K562 (cell line): ENCODE results near the gene NAP1L4. TPM values are rescaled to one million over a fixed set of nuclear protein-coding genes. Genes with fewer than 3 reads are reported as not detected.

ENCODE experiments used
- ATAC-seq: fragments of 200-7000 bp; cut with Tn5 transposase; 3 replicates; pipeline ENCODE4 v1.9.1; 2020; ENCODE audit warnings: moderate library complexity
- BruUV-seq: library from RNA; stranded (reverse); fragments of 400-500 nt; replicated peaks from 2 replicates; lab custom pipeline; 2021; lab: Mats Ljungman, UMichigan
- CTCF ChIA-PET: fragments of 300-600 bp; formaldehyde crosslinking; extraction: SDS; loops from one replicate; lab custom pipeline; 2021; ENCODE audit warnings: low intra/inter-chr PET ratio; lab: Yijun Ruan, JAX
- POLR2A ChIA-PET: fragments of 300-600, 350-650 bp; sonication (Branson Sonifier 250); formaldehyde crosslinking; extraction: SDS; loops from one replicate; lab custom pipeline; 2021; ENCODE audit warnings: antibody characterized with exemption, inconsistent platforms; lab: Yijun Ruan, JAX
- DNase-seq, 4 experiments: peaks; one replicate each; pipeline versions ENCODE4 v3.0.0 to v3.0.0-alpha.2; 2011 to 2018; ENCODE audit warnings: low spot score in 3 of 4, mixed read lengths in 3 of 4; ENCODE audit errors: extremely low read depth in 1 of 4
- FAIRE-seq: peaks from 2 replicates; lab custom pipeline; 2011; peaks lifted over from hg19 to GRCh38; lab: Jason Lieb, UNC
- H2AFZ ChIP-seq: 2 replicates; pipeline ENCODE4 v1.6.0; 2011; ENCODE audit warnings: low read depth, low read length, control low read depth, inconsistent platforms
- H3K27ac ChIP-seq: fragments of 200-600 bp; 3 replicates; pipeline ENCODE4 v1.8.0; 2011; ENCODE audit warnings: low read depth, mild to moderate bottlenecking, control low read depth, inconsistent platforms, low read length, moderate library complexity, mixed read lengths; ENCODE audit errors: extremely low read depth
- H3K27me3 ChIP-seq, 2 experiments: fragments of 300-600 bp in 1 of 2; 2 replicates in 1 of 2; 3 replicates in 1 of 2; pipeline versions ENCODE4 v1.6.0 to v1.8.0; 2011; ENCODE audit warnings: inconsistent platforms in 2 of 2, low read length in 2 of 2, mild to moderate bottlenecking in 1 of 2, mixed read lengths in 1 of 2, moderate library complexity in 1 of 2; ENCODE audit not compliant: control insufficient read depth in 2 of 2, insufficient read depth in 2 of 2
- H3K36me3 ChIP-seq: fragments of 300-600 bp; 3 replicates; pipeline ENCODE4 v1.8.0; 2011; ENCODE audit warnings: mild to moderate bottlenecking, low read length, inconsistent platforms; ENCODE audit not compliant: control insufficient read depth, insufficient read depth
- H3K4me1 ChIP-seq, 2 experiments: fragments of 200-600 bp in 1 of 2; replicated peaks in 1 of 2; 2 replicates in 1 of 2; 3 replicates in 1 of 2; pipeline versions ENCODE4 v1.5.1 to v1.8.0; 2011; ENCODE audit warnings: inconsistent platforms in 2 of 2, low read length in 2 of 2, mild to moderate bottlenecking in 1 of 2, mixed read lengths in 1 of 2, moderate library complexity in 1 of 2; ENCODE audit not compliant: control insufficient read depth in 2 of 2, insufficient read depth in 2 of 2
- H3K4me2 ChIP-seq: 2 replicates; pipeline ENCODE4 v1.6.1; 2011; ENCODE audit warnings: low read length, control low read depth, inconsistent platforms, mixed read lengths; ENCODE audit not compliant: insufficient read depth
- H3K4me3 ChIP-seq: fragments of 200-600 bp; sonication (generic), shearing (Covaris generic); 2 replicates; pipeline ENCODE4 v1.5.1; 2016; ENCODE audit warnings: control low read depth, inconsistent platforms
- H3K79me2 ChIP-seq: fragments of 200-600 bp; 3 replicates; pipeline ENCODE4 v1.8.0; 2011; ENCODE audit warnings: low read length, inconsistent platforms; ENCODE audit not compliant: control insufficient read depth, insufficient read depth
- H3K9ac ChIP-seq, 2 experiments: 2 replicates each; pipeline versions ENCODE4 v1.6.0 to v1.6.1; 2011; ENCODE audit warnings: low read depth in 2 of 2, low read length in 2 of 2, control low read depth in 1 of 2, inconsistent platforms in 1 of 2, mild to moderate bottlenecking in 1 of 2, mixed read lengths in 1 of 2; ENCODE audit not compliant: insufficient read depth in 1 of 2
- H3K9me1 ChIP-seq: one replicate; pipeline ENCODE4 v1.6.0; 2011; ENCODE audit warnings: inconsistent platforms, mild to moderate bottlenecking, low read length, moderate library complexity; ENCODE audit not compliant: control insufficient read depth, insufficient read depth
- H3K9me3 ChIP-seq: replicated peaks from 2 replicates; pipeline ENCODE4 v1.5.1; 2011; ENCODE audit warnings: low read depth, low read length, inconsistent platforms; ENCODE audit not compliant: control insufficient read depth, insufficient read depth
- H4K20me1 ChIP-seq: replicated peaks from 2 replicates; pipeline ENCODE4 v1.6.1; 2011; ENCODE audit warnings: low read length, inconsistent platforms, mixed read lengths; ENCODE audit not compliant: control insufficient read depth, insufficient read depth
- CCAR2 ChIP-seq: fragments of 200-400 bp; formaldehyde crosslinking; IDR thresholded peaks from 2 replicates; pipeline ENCODE4 v1.6.1; 2017; ENCODE audit warnings: mild to moderate bottlenecking, low read depth, low read length
- CREB3 ChIP-seq: fragments of 450-650 bp; conservative IDR thresholded peaks from 2 replicates; pipeline ENCODE4 v1.6.1; 2016; ENCODE audit warnings: missing genetic modification characterization, low read depth, mild to moderate bottlenecking, missing compliant biosample characterization, moderate library complexity
- FOXA1 ChIP-seq: fragments of 450-650 bp; IDR thresholded peaks from 2 replicates; pipeline ENCODE4 v1.6.1; 2016; ENCODE audit warnings: mild to moderate bottlenecking, borderline replicate concordance
- KHSRP ChIP-seq: fragments of 450-650 bp; IDR thresholded peaks from 2 replicates; pipeline ENCODE4 v1.6.1; 2017
- MAZ ChIP-seq, 2 experiments: fragments of 450-650 bp in 1 of 2; sonication (generic) in 1 of 2; formaldehyde crosslinking; IDR thresholded peaks in 1 of 2; conservative IDR thresholded peaks in 1 of 2; 2 replicates each; pipeline versions ENCODE4 v1.4.0 to v1.5.0; 2020; ENCODE audit warnings: mild to moderate bottlenecking in 1 of 2, missing genetic modification reagents in 1 of 2
- MEF2D ChIP-seq: conservative IDR thresholded peaks from 2 replicates; pipeline ENCODE4 v1.6.1; 2016; ENCODE audit warnings: low read depth, missing genetic modification characterization, missing compliant biosample characterization
- POLR2G ChIP-seq: fragments of 200-400 bp; formaldehyde crosslinking; IDR thresholded peaks from 2 replicates; pipeline ENCODE4 v1.6.1; 2017; ENCODE audit warnings: low read depth, mild to moderate bottlenecking, antibody characterized with exemption, low read length, moderate library complexity
- WGBS: fragments of 100-300 bp; shearing (Covaris generic); methylation state at CpG from one replicate; pipeline ENCODE4 v1.1.6; 2016; ENCODE audit warnings: low coverage, mixed read lengths; ENCODE audit not compliant: insufficient coverage; ENCODE audit errors: missing lambda C conversion rate; 5-methylcytosine and 5-hydroxymethylcytosine counted together
- in situ Hi-C: fragments of 300-500 bp; cut with MboI; formaldehyde crosslinking; loops from 4 replicates; pipeline ENCODE4 v1.15.0; 2018; ENCODE audit warnings: inconsistent platforms, mixed read lengths
- intact Hi-C: fragments of 100-400 bp; cut with micrococcal nuclease; formaldehyde crosslinking; loops from 2 replicates; pipeline ENCODE4 v1.14.2; 2022
- polyA plus RNA-seq, 8 experiments: library from polyadenylated mRNA; depleted of rRNA in 4 of 8; stranded (reverse) in 5 of 8; unstranded in 3 of 8; fragments of >200 nt; fragmentation: Nextera tagmentation in 2 of 8; fragmentation: Illumina TruSeq in 1 of 8; extraction: Ambion mirVana in 2 of 8; extraction: Trizol in 1 of 8; gene quantifications; 2 replicates each; pipeline versions ENCODE4 v1.2.1 to v1.2.3, GENCODE V29; 2011 to 2014; ENCODE audit warnings: inconsistent platforms in 1 of 8, missing spikeins in 1 of 8
- total RNA-seq, 7 experiments: library from RNA; depleted of rRNA in 6 of 7; stranded (reverse); fragments of >200 nt in 6 of 7; fragmentation: Illumina TruSeq in 2 of 7; extraction: Trizol in 2 of 7; gene quantifications; 2 replicates each; pipeline versions ENCODE4 v1.2.1 to v1.2.3, GENCODE V29; 2011 to 2021; ENCODE audit warnings: low replicate concordance in 1 of 7

NAP1L4 gene
- total and polyA plus RNA-seq, 9 of the 15 experiments (the other 6 are each of a cell fraction or from before 2014, with no cell fraction given) = 34.1 to 237 (median 179) TPM

GRCh38 chr11:3003396-3004231, 11.5 kb upstream of the NAP1L4 start:
- Histone ChIP-seq H4K20me1 (no peaks in the 10 kb centered on the region), H3K4me2 (no peak overlapping the region), H3K27ac (no peak overlapping the region), H3K27me3 (no peaks in the 10 kb centered on the region), H2AFZ (no peak overlapping the region), H3K9me1 (peaks cover 2% of the 10 kb centered on the region), H3K4me3 (no peak overlapping the region), H3K4me1 (peaks cover 0 to 8% of the 10 kb centered on the region in 2 experiments; a peak in 1 of 5 replicates), H3K79me2 (no peaks in the 10 kb centered on the region), H3K9ac (peak overlapping the region in 1 of 2 experiments; percentile 73; a peak in 2 of 4 replicates), H3K9me3 (no peaks in the 10 kb centered on the region), H3K36me3 (peaks cover 70% of the 10 kb centered on the region; the same call in 2 of the 3 replicates)
- no TSS peak for BruUV-seq
- DNase-seq = no peak
- intact Hi-C loops (no loop called here), in situ Hi-C loops (no loop called here)
- TF ChIP-seq CCAR2 (no peak), MAZ (CRISPR knock-in tag; conservative IDR thresholded peaks at IDR 0.05 in 1 of 2, IDR thresholded peaks at IDR 0.05 in 1 of 2) (no peak), KHSRP (no peak), FOXA1 (no peak), POLR2G (0 out of 2 replicates have a peak, but pooled peaks have one; percentile 43), CREB3 (no peak), MEF2D (tag) (no peak)
- 85% methylated on average over 12 of the region's 12 CpGs for WGBS
- ChIA-PET POLR2A (interaction anchor here (0.6 to 4.4 kb wide), 6 partner anchors 8 to 14 kb away, joined by 3 to 17 read pairs (median 4); partner anchors contain the start of gene NAP1L4), CTCF (no interaction called here)
- FAIRE-seq = no peak
- no peak for ATAC-seq
